HepG2 (cell line): Measurements from ENCODE around the gene SORBS2. TPM values are rescaled to one million over a fixed set of nuclear protein-coding genes. Genes with fewer than 3 reads are reported as not detected.

Source experiments
- ATAC-seq: fragments of 200-7000 bp; cut with Tn5 transposase; 3 replicates; pipeline ENCODE4 v1.9.1; 2020; ENCODE audit warnings: mild to moderate bottlenecking, moderate library complexity
- BruUV-seq: library from RNA; stranded (reverse); fragments of 400-500 nt; replicated peaks from 2 replicates; lab custom pipeline; 2021; lab: Mats Ljungman, UMichigan
- CTCF ChIA-PET: fragments of 300-600 bp; formaldehyde crosslinking; extraction: SDS; loops from one replicate; lab custom pipeline; 2021; ENCODE audit warnings: low total read pairs, inconsistent platforms, low intra/inter-chr PET ratio; lab: Yijun Ruan, JAX
- POLR2A ChIA-PET: fragments of 350-600 bp; sonication (Branson Sonifier 250); formaldehyde crosslinking; loops from one replicate; lab custom pipeline; 2020; ENCODE audit warnings: antibody characterized with exemption, inconsistent platforms; lab: Yijun Ruan, JAX
- DNase-seq: peaks from one replicate; pipeline ENCODE4 v3.0.0-alpha.2; 2015; ENCODE audit warnings: low spot score
- FAIRE-seq: peaks from 3 replicates; lab custom pipeline; 2011; peaks lifted over from hg19 to GRCh38; lab: Jason Lieb, UNC
- H2AFZ ChIP-seq: one replicate; pipeline ENCODE4 v1.6.1; 2011; ENCODE audit warnings: low read length, inconsistent platforms
- H3K27ac ChIP-seq: fragments of 300-600 bp; 3 replicates; pipeline ENCODE4 v1.8.0; 2011; ENCODE audit warnings: mixed run types, mild to moderate bottlenecking, mixed read lengths, low read length, inconsistent platforms; ENCODE audit not compliant: insufficient read depth; ENCODE audit errors: extremely low read length
- H3K27me3 ChIP-seq, 2 experiments: fragments of 200-600 bp in 1 of 2; 2 replicates in 1 of 2; 3 replicates in 1 of 2; pipeline versions ENCODE4 v1.6.0 to v1.8.0; 2011; ENCODE audit warnings: low read length in 2 of 2, mild to moderate bottlenecking in 2 of 2, moderate library complexity in 2 of 2, inconsistent platforms in 1 of 2; ENCODE audit not compliant: insufficient read depth in 2 of 2, control insufficient read depth in 1 of 2
- H3K36me3 ChIP-seq, 2 experiments: fragments of 200-600 bp in 1 of 2; replicated peaks in 1 of 2; 2 replicates in 1 of 2; 3 replicates in 1 of 2; pipeline versions ENCODE4 v1.5.1 to v1.8.0; 2011; ENCODE audit warnings: low read length in 2 of 2, inconsistent platforms in 1 of 2; ENCODE audit not compliant: insufficient read depth in 2 of 2, control insufficient read depth in 1 of 2
- H3K4me1 ChIP-seq: 2 replicates; pipeline ENCODE4 v1.5.1; 2012; ENCODE audit warnings: low read length, inconsistent platforms; ENCODE audit not compliant: insufficient read depth
- H3K4me2 ChIP-seq: 2 replicates; pipeline ENCODE4 v1.6.0; 2011; ENCODE audit warnings: low read depth, low read length, inconsistent platforms
- H3K4me3 ChIP-seq, 3 experiments: fragments of 200-600 bp in 1 of 3; sonication (generic), shearing (Covaris generic) in 1 of 3; replicated peaks in 1 of 3; 2 replicates each; pipeline ENCODE4 v1.5.1; 2011 to 2016; ENCODE audit warnings: low read length in 3 of 3, inconsistent platforms in 2 of 3, low read depth in 2 of 3, mild to moderate bottlenecking in 2 of 3, control low read depth in 1 of 3, mixed read lengths in 1 of 3; ENCODE audit not compliant: insufficient read depth in 1 of 3
- H3K79me2 ChIP-seq: one replicate; pipeline ENCODE4 v1.6.1; 2011; ENCODE audit warnings: low read length, inconsistent platforms; ENCODE audit not compliant: insufficient read depth
- H3K9ac ChIP-seq: 2 replicates; pipeline ENCODE4 v1.6.0; 2011; ENCODE audit warnings: mild to moderate bottlenecking, low read depth, low read length, inconsistent platforms; ENCODE audit not compliant: insufficient read depth
- H3K9me3 ChIP-seq: 2 replicates; pipeline ENCODE4 v1.5.1; 2012; ENCODE audit warnings: mild to moderate bottlenecking, low read length
- H4K20me1 ChIP-seq: 2 replicates; pipeline ENCODE4 v1.6.0; 2011; ENCODE audit warnings: inconsistent platforms, mild to moderate bottlenecking, low read length, moderate library complexity; ENCODE audit not compliant: insufficient read depth
- AHR ChIP-seq: IDR thresholded peaks from 2 replicates; pipeline ENCODE4 v1.6.1; 2018; ENCODE audit warnings: missing genetic modification reagents, missing compliant biosample characterization
- BRD4 ChIP-seq: sonication (generic); formaldehyde crosslinking; IDR thresholded peaks from 2 replicates; pipeline ENCODE4 v1.4.0; 2020; ENCODE audit warnings: missing genetic modification reagents
- HES4 ChIP-seq: sonication (generic); formaldehyde crosslinking; IDR thresholded peaks from 2 replicates; pipeline ENCODE4 v1.9.0; 2021; ENCODE audit warnings: mild to moderate bottlenecking, missing genetic modification reagents, borderline replicate concordance
- ISL2 ChIP-seq: sonication (generic); formaldehyde crosslinking; IDR thresholded peaks from 2 replicates; pipeline ENCODE4 v1.5.0; 2020; ENCODE audit warnings: missing genetic modification reagents
- JUN ChIP-seq: sonication (generic); formaldehyde crosslinking; IDR thresholded peaks from 2 replicates; pipeline ENCODE4 v1.4.0; 2020; ENCODE audit warnings: mild to moderate bottlenecking, missing genetic modification reagents
- MIXL1 ChIP-seq: IDR thresholded peaks from 2 replicates; pipeline ENCODE4 v1.6.1; 2016
- MNT ChIP-seq: fragments of 450-650 bp; IDR thresholded peaks from 2 replicates; pipeline ENCODE4 v1.6.1; 2016
- SP140L ChIP-seq: sonication (generic); formaldehyde crosslinking; IDR thresholded peaks from 2 replicates; pipeline ENCODE4 v1.4.0; 2020; ENCODE audit warnings: missing genetic modification reagents, borderline replicate concordance
- ZBTB2 ChIP-seq: sonication (generic); formaldehyde crosslinking; IDR thresholded peaks from 2 replicates; pipeline ENCODE4 v1.8.0; 2022; ENCODE audit warnings: low read depth, missing genetic modification reagents
- ZBTB49 ChIP-seq: sonication (generic); formaldehyde crosslinking; IDR thresholded peaks from 2 replicates; pipeline ENCODE4 v1.4.0; 2020; ENCODE audit warnings: missing genetic modification reagents, borderline replicate concordance
- ZFP1 ChIP-seq: IDR thresholded peaks from 2 replicates; pipeline ENCODE4 v1.6.1; 2016
- ZFP62 ChIP-seq: sonication (generic); formaldehyde crosslinking; IDR thresholded peaks from 2 replicates; pipeline ENCODE4 v1.4.0; 2020; ENCODE audit warnings: missing genetic modification reagents
- ZNF138 ChIP-seq: sonication (generic); formaldehyde crosslinking; IDR thresholded peaks from 2 replicates; pipeline ENCODE4 v1.5.0; 2020; ENCODE audit warnings: mild to moderate bottlenecking, low read depth, missing genetic modification reagents
- ZNF20 ChIP-seq: sonication (generic); formaldehyde crosslinking; IDR thresholded peaks from 2 replicates; pipeline ENCODE4 v1.4.0; 2020; ENCODE audit warnings: mild to moderate bottlenecking, moderate library complexity, missing genetic modification reagents
- WGBS: methylation state at CpG from one replicate; pipeline ENCODE4 v1.1.6; 2017; ENCODE audit warnings: low lambda C conversion rate; 5-methylcytosine and 5-hydroxymethylcytosine counted together
- in situ Hi-C: cut with HindIII; loops from 2 replicates; pipeline ENCODE4 v1.10.0; 2017; ENCODE audit warnings: low pct_unique_long_range_greater_than_20kb; ENCODE audit not compliant: extremely low pct_ligation_motif_present
- intact Hi-C: fragments of 100-400 bp; cut with micrococcal nuclease; formaldehyde crosslinking; loops from one replicate; pipeline ENCODE4 v1.10.0; 2022; ENCODE audit not compliant: unreplicated experiment
- polyA plus RNA-seq, 8 experiments: library from polyadenylated mRNA; depleted of rRNA in 3 of 8; stranded (reverse) in 7 of 8; unstranded in 1 of 8; fragments of >200 nt; fragmentation: Illumina TruSeq in 4 of 8; extraction: Trizol in 4 of 8; gene quantifications; 2 replicates each; pipeline versions ENCODE4 v1.2.1 to v1.2.3, GENCODE V29; 2011 to 2016; ENCODE audit warnings: low read depth in 4 of 8, missing spikeins in 1 of 8, mixed read lengths in 1 of 8; ENCODE audit not compliant: insufficient read depth in 1 of 8
- total RNA-seq, 5 experiments: library from RNA; depleted of rRNA; stranded (reverse); fragments of >200 nt; fragmentation: Illumina TruSeq; extraction: Trizol; gene quantifications; 2 replicates each; pipeline ENCODE4 v1.2.3, GENCODE V29; 2016; ENCODE audit warnings: low read depth in 1 of 5

Gene SORBS2
- total and polyA plus RNA-seq, 2 of the 13 experiments (the other 11 are each of a cell fraction or from before 2014, with no cell fraction given): 25.0 to 80.5 TPM

GRCh38 chr4:185672151-185672550, 139.8 kb downstream of the SORBS2 start:
- TF ChIP-seq HES4 (CRISPR knock-in tag) (no peak), SP140L (CRISPR knock-in tag) (no peak), MNT (no peak), BRD4 (CRISPR knock-in tag) (no peak), MIXL1 (CRISPR knock-in tag) (no peak), JUN (CRISPR knock-in tag) (no peak), ZFP1 (CRISPR knock-in tag) (no peak), ZNF138 (CRISPR knock-in tag) (no peak), ISL2 (no peak), ZBTB2 (CRISPR knock-in tag) (no peak), ZFP62 (CRISPR knock-in tag) (no peak), ZNF20 (CRISPR knock-in tag) (no peak), AHR (CRISPR knock-in tag) (no peak), ZBTB49 (CRISPR knock-in tag) (no peak)
- FAIRE-seq (no peak), DNase-seq (no peak), ATAC-seq (no peak)
- H4K20me1 ChIP-seq: no peaks in the 10 kb centered on the region
- H3K79me2 ChIP-seq: no peaks in the 10 kb centered on the region
- no peak overlapping the region for H2AFZ ChIP-seq
- ChIA-PET POLR2A (no interaction called here), CTCF (no interaction called here)
- no peak overlapping the region for H3K27ac ChIP-seq
- H3K4me3 ChIP-seq: no peak overlapping the region
- BruUV-seq: no TSS peak
- in situ Hi-C loops: no loop called here
- H3K27me3 ChIP-seq: no peaks in the 10 kb centered on the region
- H3K9me3 ChIP-seq: no peaks in the 10 kb centered on the region
- H3K9ac ChIP-seq: no peak overlapping the region
- H3K4me1 ChIP-seq: no peaks in the 10 kb centered on the region
- peaks cover 7 to 35% of the 10 kb centered on the region in 2 experiments; a peak in 4 of 5 replicates for H3K36me3 ChIP-seq
- intact Hi-C loops: no loop called here
- WGBS: 100% methylated on average over 2 of the region's 2 CpGs
- H3K4me2 ChIP-seq: no peak overlapping the region
